AML-193 (cell line): ENCODE measurements around the gene GRK2.
"Not testable (repeated sequence)": the region's sequence is repeated elsewhere in the genome, so short reads cannot be mapped to it uniquely, and the experiment has no call there.

ENCODE experiments used
- DNase-seq, 2 experiments: peaks; one replicate each; lab custom pipeline; 2025; lab: John Stamatoyannopoulos, UW

Gene GRK2

GRCh38 chr11:67253872-67254624 is 12.2 kb upstream of the GRK2 start:
- no peak for DNase-seq

GRCh38 chr11:67254798-67255197 is 11.5 kb upstream of the GRK2 start:
- no peak for DNase-seq

GRCh38 chr11:67255353-67255752 is 10.9 kb upstream of the GRK2 start:
- no peak for DNase-seq

GRCh38 chr11:67255864-67256263 is 10.4 kb upstream of the GRK2 start:
- no peak for DNase-seq

GRCh38 chr11:67256477-67257135 is 9.7 kb upstream of the GRK2 start:
- no peak for DNase-seq

GRCh38 chr11:67260406-67260805 is 5.9 kb upstream of the GRK2 start:
- DNase-seq: no peak

GRCh38 chr11:67260885-67261639 is 5.2 kb upstream of the GRK2 start:
- DNase-seq: not testable (repeated sequence)

GRCh38 chr11:67261640-67261945 is 4.7 kb upstream of the GRK2 start:
- no peak for DNase-seq

- DNase-seq: no peak
Measured at GRCh38 chr11:67261946-67262681, 4.2 kb upstream of the GRK2 start.

- DNase-seq: peak; percentile 86 to 88
Measured at GRCh38 chr11:67262731-67263675, 3.3 kb upstream of the GRK2 start.

- no peak for DNase-seq
Measured at GRCh38 chr11:67264260-67264659, 2.0 kb upstream of the GRK2 start.

GRCh38 chr11:67264877-67265632 is 1.2 kb upstream of the GRK2 start:
- no peak for DNase-seq

GRCh38 chr11:67265633-67266448 is 432 bp upstream of the GRK2 start:
- DNase-seq: peak; percentile 45 to 53

GRCh38 chr11:67267188-67268080 is 1.2 kb downstream of the GRK2 start:
- no peak for DNase-seq

- peak; percentile 97 for DNase-seq
Measured at GRCh38 chr11:67268081-67268961, 2.0 kb downstream of the GRK2 start.

- no peak for DNase-seq
Measured at GRCh38 chr11:67268962-67269268, 2.6 kb downstream of the GRK2 start.

- peak; percentile 32 to 38 for DNase-seq
Measured at GRCh38 chr11:67269401-67270255, 3.4 kb downstream of the GRK2 start.
